Measurements from ENCODE around the gene OSBPL10. TPM values are rescaled to one million over a fixed set of nuclear protein-coding genes. Genes with fewer than 3 reads are reported as not detected.

The OSBPL10 gene
- total and polyA plus RNA-seq, 8 donors, result 1.8 to 37.7 (median 5.9) TPM

DNA sequence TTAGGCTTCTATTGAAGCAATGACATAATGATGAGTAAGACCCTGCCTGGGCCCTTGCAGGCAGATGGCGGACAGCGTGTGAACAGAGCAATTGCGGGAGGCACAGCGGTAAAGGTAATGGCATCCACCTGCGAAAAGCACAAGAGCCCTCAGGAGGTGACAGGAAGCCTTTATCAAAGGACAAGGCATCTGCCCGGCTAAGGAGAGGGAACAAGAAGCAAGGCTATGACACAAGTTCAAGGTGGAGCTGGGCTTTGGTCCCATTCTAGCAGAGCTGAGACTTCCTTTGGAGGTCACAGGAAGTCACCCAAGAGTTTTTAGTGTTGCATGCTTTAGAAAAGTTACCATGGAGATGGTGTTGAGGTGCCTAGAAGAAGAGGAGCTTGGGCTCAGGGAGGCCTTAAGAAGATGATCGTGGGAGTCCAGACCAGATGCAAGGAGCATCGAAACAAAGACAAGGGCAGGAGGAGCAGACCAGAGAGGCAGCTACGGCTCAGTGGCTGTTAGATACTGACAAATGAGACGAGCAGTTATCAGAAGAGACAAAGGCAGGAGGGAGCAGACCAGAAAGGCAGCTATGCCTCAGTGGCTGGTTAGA, 34.5 kb downstream of the OSBPL10 start:
- peak overlapping the region in 2 of 5 donors; percentile 45 to 62 for H3K27ac ChIP-seq
- 89 to 92% (median 91%) methylated on average over 10 of the region's 10 CpGs for whole genome bisulfite sequencing, 5 donors
- intact Hi-C loops (cut with DNase I; ENCODE audit: low total_unique reads), result no loop called here

DNA sequence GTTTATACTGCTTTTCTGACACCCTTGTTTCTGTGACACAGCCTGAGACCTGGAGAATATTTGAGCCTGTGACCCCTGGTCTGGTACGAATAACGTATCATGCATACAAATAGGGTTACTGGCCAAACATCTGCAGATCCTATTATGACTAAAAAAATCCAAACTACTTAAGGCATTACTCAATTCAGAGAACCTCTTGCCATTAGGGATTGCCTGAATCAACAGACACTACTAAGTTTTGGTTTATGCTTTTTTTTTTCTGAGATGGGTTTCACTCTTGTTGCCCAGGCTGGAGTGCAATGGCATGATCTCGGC, 35.4 kb downstream of the OSBPL10 start:
- intact Hi-C loops (cut with DNase I; ENCODE audit: low total_unique reads), result no loop called here
- peak overlapping the region in 3 of 5 donors; percentile 9 to 61 (median 20) for H3K27ac ChIP-seq
- TF ChIP-seq POLR2A (IDR thresholded peaks at IDR 0.05) (no peak), EP300 (IDR thresholded peaks at IDR 0.05) (no peak), POLR2AphosphoS5 (IDR thresholded peaks at IDR 0.05) (no peak)
- TF ChIP-seq, protein P1, sequence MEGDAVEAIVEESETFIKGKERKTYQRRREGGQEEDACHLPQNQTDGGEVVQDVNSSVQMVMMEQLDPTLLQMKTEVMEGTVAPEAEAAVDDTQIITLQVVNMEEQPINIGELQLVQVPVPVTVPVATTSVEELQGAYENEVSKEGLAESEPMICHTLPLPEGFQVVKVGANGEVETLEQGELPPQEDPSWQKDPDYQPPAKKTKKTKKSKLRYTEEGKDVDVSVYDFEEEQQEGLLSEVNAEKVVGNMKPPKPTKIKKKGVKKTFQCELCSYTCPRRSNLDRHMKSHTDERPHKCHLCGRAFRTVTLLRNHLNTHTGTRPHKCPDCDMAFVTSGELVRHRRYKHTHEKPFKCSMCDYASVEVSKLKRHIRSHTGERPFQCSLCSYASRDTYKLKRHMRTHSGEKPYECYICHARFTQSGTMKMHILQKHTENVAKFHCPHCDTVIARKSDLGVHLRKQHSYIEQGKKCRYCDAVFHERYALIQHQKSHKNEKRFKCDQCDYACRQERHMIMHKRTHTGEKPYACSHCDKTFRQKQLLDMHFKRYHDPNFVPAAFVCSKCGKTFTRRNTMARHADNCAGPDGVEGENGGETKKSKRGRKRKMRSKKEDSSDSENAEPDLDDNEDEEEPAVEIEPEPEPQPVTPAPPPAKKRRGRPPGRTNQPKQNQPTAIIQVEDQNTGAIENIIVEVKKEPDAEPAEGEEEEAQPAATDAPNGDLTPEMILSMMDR (IDR thresholded peaks at IDR 0.05), result no peak
- no peaks in the 10 kb centered on the region for H3K9me3 ChIP-seq
- H3K27me3 ChIP-seq, result no peaks in the 10 kb centered on the region
- no peaks in the 10 kb centered on the region for H3K36me3 ChIP-seq
- DNase-seq, result no peak
- no peak overlapping the region for H3K4me3 ChIP-seq
- H3K4me1 ChIP-seq, result peaks cover 12 to 29% (median 20%) of the 10 kb centered on the region in 4 donors
- WGBS, 5 donors, result 63 to 86% (median 82%) methylated on average over 3 of the region's 3 CpGs

More for the DNA sequence above, 34.5 kb downstream of the OSBPL10 start:
- Histone ChIP-seq H3K4me3 (no peak overlapping the region), H3K27me3 (no peaks in the 10 kb centered on the region), H3K36me3 (no peaks in the 10 kb centered on the region), H3K4me1 (peaks cover 4 to 25% (median 11%) of the 10 kb centered on the region in 4 donors), H3K9me3 (no peaks in the 10 kb centered on the region)
- no peak for DNase-seq
- TF ChIP-seq EP300 (IDR thresholded peaks at IDR 0.05) (no peak), POLR2A (IDR thresholded peaks at IDR 0.05) (no peak), POLR2AphosphoS5 (IDR thresholded peaks at IDR 0.05) (no peak)
- TF ChIP-seq, protein P1 (IDR thresholded peaks at IDR 0.05), result no peak

DNA sequence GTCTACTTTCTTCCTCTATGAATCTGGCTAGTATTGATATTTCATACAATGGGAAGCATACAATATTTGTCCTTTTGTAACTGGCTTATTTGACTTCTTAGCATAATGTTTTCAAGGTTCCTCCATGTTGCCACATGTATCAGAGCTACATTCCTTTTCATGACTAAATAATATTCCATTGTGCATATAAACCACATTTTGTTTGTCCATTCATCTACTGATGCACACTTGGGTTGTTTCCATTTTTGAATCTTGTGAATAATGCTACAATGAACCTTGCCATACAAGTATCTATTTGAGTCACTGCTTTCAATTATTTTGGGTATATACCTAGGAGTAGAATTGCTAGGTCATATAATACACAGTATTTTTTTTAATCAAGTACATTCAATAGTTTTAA, 38.0 kb downstream of the OSBPL10 start:
- H3K27ac ChIP-seq, result no peak overlapping the region
- intact Hi-C loops (cut with DNase I; ENCODE audit: low total_unique reads), result no loop called here
- TF ChIP-seq, protein P1 (IDR thresholded peaks at IDR 0.05), result no peak
- TF ChIP-seq EP300 (IDR thresholded peaks at IDR 0.05) (no peak), POLR2A (IDR thresholded peaks at IDR 0.05) (no peak), POLR2AphosphoS5 (IDR thresholded peaks at IDR 0.05) (no peak)

DNA sequence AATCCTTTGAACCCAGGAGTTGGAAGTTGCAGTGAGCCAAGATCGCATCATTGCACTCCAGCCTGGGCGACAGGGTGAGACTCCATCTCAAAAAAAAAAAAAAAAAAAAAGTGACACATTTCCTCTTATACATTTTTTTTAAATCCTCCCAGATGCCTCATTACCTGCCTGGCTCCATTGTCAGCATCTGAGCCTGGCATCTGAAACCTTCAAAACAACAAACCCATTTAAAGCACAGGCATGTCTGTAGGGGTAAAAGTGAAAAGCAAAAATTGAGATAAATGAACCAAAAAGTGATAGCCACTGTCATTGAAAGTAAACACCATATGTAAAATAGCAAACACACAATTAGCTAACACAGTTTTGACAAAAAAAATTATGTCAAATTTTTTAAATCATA, 38.6 kb downstream of the OSBPL10 start:
- intact Hi-C loops (cut with DNase I; ENCODE audit: low total_unique reads), result no loop called here

More for the DNA sequence above, 38.0 kb downstream of the OSBPL10 start:
- Histone ChIP-seq H3K27me3 (no peaks in the 10 kb centered on the region), H3K36me3 (no peaks in the 10 kb centered on the region), H3K9me3 (no peaks in the 10 kb centered on the region), H3K4me1 (peaks cover 15 to 18% (median 18%) of the 10 kb centered on the region in 4 donors), H3K4me3 (no peak overlapping the region)
- DNase-seq, result no peak

More for the DNA sequence above, 38.6 kb downstream of the OSBPL10 start:
- no peaks in the 10 kb centered on the region for H3K36me3 ChIP-seq
- no peak overlapping the region for H3K4me3 ChIP-seq
- no peak overlapping the region for H3K27ac ChIP-seq
- no peak for DNase-seq
- no peaks in the 10 kb centered on the region for H3K9me3 ChIP-seq
- no peaks in the 10 kb centered on the region for H3K27me3 ChIP-seq
- TF ChIP-seq, protein P1 (IDR thresholded peaks at IDR 0.05), result no peak
- no peak for TF ChIP-seq POLR2A (IDR thresholded peaks at IDR 0.05)
- no peak for TF ChIP-seq EP300 (IDR thresholded peaks at IDR 0.05)
- TF ChIP-seq POLR2AphosphoS5 (IDR thresholded peaks at IDR 0.05), result no peak
- peaks cover 14 to 18% (median 15%) of the 10 kb centered on the region in 4 donors for H3K4me1 ChIP-seq
- WGBS, 5 donors, result 96 to 100% (median 100%) methylated on average over 1 to 2 of the region's 2 CpGs

All from stomach (tissue), 9 donors.